Gastrocnemius medialis (tissue), 4 donors: ENCODE data around the gene TLR5.

ENCODE experiments used
- POLR2A ChIP-seq, 2 donors: fragments of 450-650 bp; IDR thresholded peaks; one replicate each; pipeline ENCODE4 v1.6.1; 2017; ENCODE audit warnings: antibody characterized with exemption in 2 of 2, mild to moderate bottlenecking in 2 of 2, moderate library complexity in 2 of 2
- TF ChIP-seq, protein P1 (sequence below), 5 experiments: fragments of 450-650 bp in 3 of 5; fragments of 200-600 bp in 2 of 5; sonication (generic) in 2 of 5; IDR thresholded peaks in 4 of 5; conservative IDR thresholded peaks in 1 of 5; 1 replicate in 4 of 5; 2 replicates in 1 of 5; pipeline ENCODE4 v1.5.1; 2016 to 2019; ENCODE audit warnings: antibody characterized with exemption in 5 of 5, mild to moderate bottlenecking in 3 of 5, moderate library complexity in 3 of 5

DNA sequence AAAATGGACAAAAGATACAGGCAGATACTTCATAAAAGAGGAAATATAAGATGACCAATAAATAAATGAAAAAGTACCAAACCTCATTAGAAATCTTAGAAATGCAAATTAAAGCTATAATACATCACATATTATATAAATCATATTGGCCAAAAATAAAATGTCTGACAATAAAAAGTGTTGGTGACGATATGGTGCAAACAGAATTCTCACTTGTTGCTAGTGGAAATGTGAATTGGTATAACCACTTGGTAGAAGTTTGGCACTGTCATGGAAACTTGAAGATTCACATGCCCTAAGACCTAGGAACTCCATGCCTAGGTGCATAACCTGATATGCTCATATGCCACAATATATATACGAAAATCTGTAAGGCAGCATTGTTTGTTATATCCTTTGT, 4.4 kb upstream of the TLR5 start:
- TF ChIP-seq, protein P1, sequence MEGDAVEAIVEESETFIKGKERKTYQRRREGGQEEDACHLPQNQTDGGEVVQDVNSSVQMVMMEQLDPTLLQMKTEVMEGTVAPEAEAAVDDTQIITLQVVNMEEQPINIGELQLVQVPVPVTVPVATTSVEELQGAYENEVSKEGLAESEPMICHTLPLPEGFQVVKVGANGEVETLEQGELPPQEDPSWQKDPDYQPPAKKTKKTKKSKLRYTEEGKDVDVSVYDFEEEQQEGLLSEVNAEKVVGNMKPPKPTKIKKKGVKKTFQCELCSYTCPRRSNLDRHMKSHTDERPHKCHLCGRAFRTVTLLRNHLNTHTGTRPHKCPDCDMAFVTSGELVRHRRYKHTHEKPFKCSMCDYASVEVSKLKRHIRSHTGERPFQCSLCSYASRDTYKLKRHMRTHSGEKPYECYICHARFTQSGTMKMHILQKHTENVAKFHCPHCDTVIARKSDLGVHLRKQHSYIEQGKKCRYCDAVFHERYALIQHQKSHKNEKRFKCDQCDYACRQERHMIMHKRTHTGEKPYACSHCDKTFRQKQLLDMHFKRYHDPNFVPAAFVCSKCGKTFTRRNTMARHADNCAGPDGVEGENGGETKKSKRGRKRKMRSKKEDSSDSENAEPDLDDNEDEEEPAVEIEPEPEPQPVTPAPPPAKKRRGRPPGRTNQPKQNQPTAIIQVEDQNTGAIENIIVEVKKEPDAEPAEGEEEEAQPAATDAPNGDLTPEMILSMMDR (IDR thresholded peaks at IDR 0.05 in 4 of 5, conservative IDR thresholded peaks at IDR 0.05 in 1 of 5), result no peak
- TF ChIP-seq POLR2A (IDR thresholded peaks at IDR 0.05), result no peak
